K562 (cell line): ENCODE data around the gene OR52A5. TPM values are rescaled to one million over a fixed set of nuclear protein-coding genes. Genes with fewer than 3 reads are reported as not detected.

Source experiments
- AFF4 ChIP-seq: sonication (generic); formaldehyde crosslinking; IDR thresholded peaks from 2 replicates; pipeline ENCODE4 v1.8.0; 2023; ENCODE audit warnings: mild to moderate bottlenecking, missing genetic modification reagents
- CHD1 ChIP-seq: fragments of 200-600 bp; sonication (generic); IDR thresholded peaks from one replicate; pipeline ENCODE4 v1.6.1; 2012; ENCODE audit warnings: mild to moderate bottlenecking, moderate library complexity, low read length, inconsistent platforms
- DACH1 ChIP-seq: fragments of 450-650 bp; IDR thresholded peaks from 2 replicates; pipeline ENCODE4 v1.6.1; 2018; ENCODE audit not compliant: partially characterized antibody
- GTF3C2 ChIP-seq: IDR thresholded peaks from 3 replicates; pipeline ENCODE4 v1.6.1; 2011; ENCODE audit warnings: borderline replicate concordance, mild to moderate bottlenecking, moderate library complexity; ENCODE audit not compliant: insufficient read length; ENCODE audit errors: extremely low read depth
- HNRNPK ChIP-seq: fragments of 200-400 bp; formaldehyde crosslinking; IDR thresholded peaks from one replicate; pipeline ENCODE4 v1.6.1; 2018; ENCODE audit warnings: mild to moderate bottlenecking, low read depth, low read length; ENCODE audit not compliant: poor library complexity, severe bottlenecking
- KAT7 ChIP-seq: sonication (generic); formaldehyde crosslinking; IDR thresholded peaks from 2 replicates; pipeline ENCODE4 v1.8.0; 2022; ENCODE audit warnings: missing genetic modification reagents, mild to moderate bottlenecking, borderline replicate concordance
- MCM2 ChIP-seq: fragments of 450-650 bp; IDR thresholded peaks from 2 replicates; pipeline ENCODE4 v1.6.1; 2017; ENCODE audit warnings: low read depth, mild to moderate bottlenecking
- MCM5 ChIP-seq: fragments of 450-650 bp; IDR thresholded peaks from 2 replicates; pipeline ENCODE4 v1.6.1; 2016; ENCODE audit warnings: low read depth
- RBBP5 ChIP-seq: fragments of 200-600 bp; sonication (generic); IDR thresholded peaks from 2 replicates; pipeline ENCODE4 v1.6.1; 2012; ENCODE audit warnings: borderline replicate concordance, mild to moderate bottlenecking, low read length, control low read depth, inconsistent platforms; ENCODE audit not compliant: insufficient read depth, poor library complexity, severe bottlenecking
- RBM25 ChIP-seq: fragments of 200-400 bp; formaldehyde crosslinking; IDR thresholded peaks from 2 replicates; pipeline ENCODE4 v1.6.1; 2018; ENCODE audit warnings: low read length, low read depth, moderate library complexity; ENCODE audit not compliant: severe bottlenecking
- SAFB2 ChIP-seq: fragments of 200-400 bp; formaldehyde crosslinking; IDR thresholded peaks from 2 replicates; pipeline ENCODE4 v1.6.1; 2018; ENCODE audit warnings: borderline replicate concordance, low read length, low read depth, moderate library complexity; ENCODE audit not compliant: severe bottlenecking
- SRSF1 ChIP-seq: fragments of 200-400 bp; formaldehyde crosslinking; IDR thresholded peaks from 2 replicates; pipeline ENCODE4 v1.6.1; 2017; ENCODE audit warnings: mild to moderate bottlenecking, low read depth, low read length, moderate library complexity
- ZBED1 ChIP-seq: IDR thresholded peaks from 2 replicates; pipeline ENCODE4 v1.6.1; 2014
- ZFP91 ChIP-seq: sonication (generic); formaldehyde crosslinking; IDR thresholded peaks from 2 replicates; pipeline ENCODE4 v1.8.0; 2022; ENCODE audit warnings: mild to moderate bottlenecking, missing genetic modification reagents
- ZNF146 ChIP-seq: IDR thresholded peaks from one replicate; pipeline ENCODE4 v1.6.1; 2018; ENCODE audit warnings: missing compliant biosample characterization; ENCODE audit not compliant: unreplicated experiment
- ZNF184 ChIP-seq: sonication (generic); formaldehyde crosslinking; IDR thresholded peaks from 2 replicates; pipeline ENCODE4 v1.5.0; 2020; ENCODE audit warnings: missing genetic modification reagents
- ZNF316 ChIP-seq: fragments of 450-650 bp; IDR thresholded peaks from 2 replicates; pipeline ENCODE4 v1.6.1; 2016
- ZNF668 ChIP-seq: fragments of 250-450 bp; sonication (Bioruptor Pico); IDR thresholded peaks from 2 replicates; pipeline ENCODE4 v1.8.0; 2022; ENCODE audit warnings: mild to moderate bottlenecking, inconsistent platforms
- polyA plus RNA-seq, 8 experiments: library from polyadenylated mRNA; depleted of rRNA in 4 of 8; stranded (reverse) in 5 of 8; unstranded in 3 of 8; fragments of >200 nt; fragmentation: Nextera tagmentation in 2 of 8; fragmentation: Illumina TruSeq in 1 of 8; extraction: Ambion mirVana in 2 of 8; extraction: Trizol in 1 of 8; gene quantifications; 2 replicates each; pipeline versions ENCODE4 v1.2.1 to v1.2.3, GENCODE V29; 2011 to 2014; ENCODE audit warnings: inconsistent platforms in 1 of 8, missing spikeins in 1 of 8
- total RNA-seq, 7 experiments: library from RNA; depleted of rRNA in 6 of 7; stranded (reverse); fragments of >200 nt in 6 of 7; fragmentation: Illumina TruSeq in 2 of 7; extraction: Trizol in 2 of 7; gene quantifications; 2 replicates each; pipeline versions ENCODE4 v1.2.1 to v1.2.3, GENCODE V29; 2011 to 2021; ENCODE audit warnings: low replicate concordance in 1 of 7
- TF ChIP-seq, protein P1 (sequence below): sonication (generic); formaldehyde crosslinking; IDR thresholded peaks from 2 replicates; pipeline ENCODE4 v1.8.0; 2022; ENCODE audit warnings: missing genetic modification reagents, mild to moderate bottlenecking, borderline replicate concordance

OR52A5 gene
- total and polyA plus RNA-seq, 9 of the 15 experiments (the other 6 are each of a cell fraction or from before 2014, with no cell fraction given) = 0.04 to 1.1 (median 0.94) TPM; not detected in 6

DNA sequence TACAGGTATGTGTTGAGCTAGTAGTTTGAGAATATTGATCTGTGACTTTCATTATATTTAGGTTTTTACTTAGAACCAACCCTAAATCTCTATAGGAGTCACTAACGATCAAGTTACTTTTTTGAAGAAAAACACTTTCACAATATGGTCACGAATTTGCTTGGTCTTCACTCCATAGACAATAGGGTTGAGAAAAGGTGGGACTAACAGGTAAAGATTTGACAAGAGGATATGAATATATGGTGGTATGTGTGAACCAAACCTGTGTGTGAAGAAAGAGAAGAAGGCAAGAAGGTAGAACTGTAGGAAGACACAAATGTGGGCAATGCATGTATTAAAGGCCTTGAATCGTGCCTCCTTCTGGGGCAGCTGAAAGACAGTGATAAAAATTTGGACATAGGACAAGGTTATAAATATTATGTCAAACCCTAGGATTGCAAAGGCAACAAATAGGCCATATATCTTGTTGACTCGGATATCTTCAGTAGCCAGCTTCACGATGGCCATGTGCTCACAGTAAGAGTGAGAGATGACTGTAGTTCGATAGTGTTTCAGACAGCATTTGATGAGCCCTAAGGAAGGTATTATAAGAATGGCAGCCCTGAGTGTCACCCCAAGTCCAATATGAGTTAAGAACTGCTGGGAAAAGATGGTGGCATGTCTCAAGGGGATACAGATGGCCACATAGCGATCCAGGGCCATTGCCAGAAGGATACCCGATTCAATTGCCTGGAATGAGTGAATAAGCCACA lies 6.4 kb downstream of the OR52A5 start (continued):
- TF ChIP-seq ZFP91 (CRISPR knock-in tag) (no peak), ZNF146 (CRISPR knock-in tag) (no peak), ZNF184 (no peak), HNRNPK (no peak), SRSF1 (no peak), ZNF316 (no peak), ZBED1 (no peak), AFF4 (CRISPR knock-in tag) (peak; percentile 31; the same call in 1 of the 2 replicates), SAFB2 (no peak), GTF3C2 (no peak), RBBP5 (no peak), MCM2 (no peak), DACH1 (peak; percentile 53), ZNF668 (CRISPR knock-in tag) (no peak), CHD1 (no peak), MCM5 (no peak), KAT7 (CRISPR knock-in tag) (no peak), RBM25 (no peak)
- TF ChIP-seq, protein P1, sequence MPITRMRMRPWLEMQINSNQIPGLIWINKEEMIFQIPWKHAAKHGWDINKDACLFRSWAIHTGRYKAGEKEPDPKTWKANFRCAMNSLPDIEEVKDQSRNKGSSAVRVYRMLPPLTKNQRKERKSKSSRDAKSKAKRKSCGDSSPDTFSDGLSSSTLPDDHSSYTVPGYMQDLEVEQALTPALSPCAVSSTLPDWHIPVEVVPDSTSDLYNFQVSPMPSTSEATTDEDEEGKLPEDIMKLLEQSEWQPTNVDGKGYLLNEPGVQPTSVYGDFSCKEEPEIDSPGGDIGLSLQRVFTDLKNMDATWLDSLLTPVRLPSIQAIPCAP (CRISPR knock-in tag) = no peak
